Endothelial cell of umbilical vein (primary cell): ENCODE results near the gene SPINDOC.
"Not testable (repeated sequence)": the region's sequence is repeated elsewhere in the genome, so short reads cannot be mapped to it uniquely, and the experiment has no call there.

Experiments used
- EZH2 ChIP-seq: IDR thresholded peaks from 2 replicates; pipeline ENCODE4 v1.6.1; 2012; ENCODE audit warnings: borderline replicate concordance, low read depth, mild to moderate bottlenecking, moderate library complexity, low read length, inconsistent platforms; ENCODE audit not compliant: severe bottlenecking
- POLR2A ChIP-seq: IDR thresholded peaks from 2 replicates; pipeline ENCODE4 v1.6.1; 2012; ENCODE audit warnings: low read depth, mild to moderate bottlenecking, control low read depth, low read length
- TF ChIP-seq, protein P1 (sequence below), 2 donors: IDR thresholded peaks; 1 replicate in 1 of 2; 2 replicates in 1 of 2; pipeline ENCODE4 v1.5.1; 2011; ENCODE audit warnings: low read length in 2 of 2, mild to moderate bottlenecking in 2 of 2, moderate library complexity in 2 of 2, control low read depth in 1 of 2, inconsistent platforms in 1 of 2, low read depth in 1 of 2; ENCODE audit not compliant: insufficient read depth in 1 of 2; ENCODE audit errors: extremely low read depth in 1 of 2

DNA sequence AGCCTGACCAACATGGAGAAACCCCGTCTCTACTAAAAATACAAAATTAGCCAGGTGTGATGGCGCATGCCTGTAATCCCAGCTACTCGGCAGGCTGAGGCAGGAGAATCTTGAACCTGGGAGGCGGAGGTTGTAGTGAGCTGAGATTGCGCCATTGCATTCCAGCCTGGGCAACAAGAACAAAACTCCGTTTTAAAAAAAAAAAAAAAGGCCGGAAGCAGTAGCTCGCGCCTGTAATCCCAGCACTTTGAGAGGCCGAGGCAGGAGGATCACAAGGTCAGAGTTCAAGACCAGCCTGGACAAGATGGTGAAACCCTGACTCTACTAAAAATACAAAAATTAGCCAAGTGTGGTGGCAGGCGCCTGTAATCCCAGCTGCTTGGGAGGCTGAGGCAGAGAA, 2.9 kb upstream of the SPINDOC start:
- not testable (repeated sequence) for TF ChIP-seq EZH2, POLR2A
- TF ChIP-seq, protein P1, sequence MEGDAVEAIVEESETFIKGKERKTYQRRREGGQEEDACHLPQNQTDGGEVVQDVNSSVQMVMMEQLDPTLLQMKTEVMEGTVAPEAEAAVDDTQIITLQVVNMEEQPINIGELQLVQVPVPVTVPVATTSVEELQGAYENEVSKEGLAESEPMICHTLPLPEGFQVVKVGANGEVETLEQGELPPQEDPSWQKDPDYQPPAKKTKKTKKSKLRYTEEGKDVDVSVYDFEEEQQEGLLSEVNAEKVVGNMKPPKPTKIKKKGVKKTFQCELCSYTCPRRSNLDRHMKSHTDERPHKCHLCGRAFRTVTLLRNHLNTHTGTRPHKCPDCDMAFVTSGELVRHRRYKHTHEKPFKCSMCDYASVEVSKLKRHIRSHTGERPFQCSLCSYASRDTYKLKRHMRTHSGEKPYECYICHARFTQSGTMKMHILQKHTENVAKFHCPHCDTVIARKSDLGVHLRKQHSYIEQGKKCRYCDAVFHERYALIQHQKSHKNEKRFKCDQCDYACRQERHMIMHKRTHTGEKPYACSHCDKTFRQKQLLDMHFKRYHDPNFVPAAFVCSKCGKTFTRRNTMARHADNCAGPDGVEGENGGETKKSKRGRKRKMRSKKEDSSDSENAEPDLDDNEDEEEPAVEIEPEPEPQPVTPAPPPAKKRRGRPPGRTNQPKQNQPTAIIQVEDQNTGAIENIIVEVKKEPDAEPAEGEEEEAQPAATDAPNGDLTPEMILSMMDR (IDR thresholded peaks at IDR 0.05; ENCODE audit: extremely low read depth in 1 of 2, insufficient read depth in 1 of 2, low read depth in 1 of 2, low read length in 2 of 2), result not testable (repeated sequence)
